Stimulated activated CD8-positive, alpha-beta memory T cell treated with anti-CD3 and anti-CD28 coated beads, Interleukin-2, amount 100 ng/mL, for 48 hours (primary cell): Measurements from ENCODE around the gene FKRP.
A peak's percentile ranks its signal among the peaks of the same experiment; 100 is the strongest.

Experiments
- DNase-seq, 2 donors: peaks; one replicate each; pipeline ENCODE4 v3.0.0-alpha.2; 2020; ENCODE audit warnings: low read depth in 2 of 2

Gene FKRP

DNA sequence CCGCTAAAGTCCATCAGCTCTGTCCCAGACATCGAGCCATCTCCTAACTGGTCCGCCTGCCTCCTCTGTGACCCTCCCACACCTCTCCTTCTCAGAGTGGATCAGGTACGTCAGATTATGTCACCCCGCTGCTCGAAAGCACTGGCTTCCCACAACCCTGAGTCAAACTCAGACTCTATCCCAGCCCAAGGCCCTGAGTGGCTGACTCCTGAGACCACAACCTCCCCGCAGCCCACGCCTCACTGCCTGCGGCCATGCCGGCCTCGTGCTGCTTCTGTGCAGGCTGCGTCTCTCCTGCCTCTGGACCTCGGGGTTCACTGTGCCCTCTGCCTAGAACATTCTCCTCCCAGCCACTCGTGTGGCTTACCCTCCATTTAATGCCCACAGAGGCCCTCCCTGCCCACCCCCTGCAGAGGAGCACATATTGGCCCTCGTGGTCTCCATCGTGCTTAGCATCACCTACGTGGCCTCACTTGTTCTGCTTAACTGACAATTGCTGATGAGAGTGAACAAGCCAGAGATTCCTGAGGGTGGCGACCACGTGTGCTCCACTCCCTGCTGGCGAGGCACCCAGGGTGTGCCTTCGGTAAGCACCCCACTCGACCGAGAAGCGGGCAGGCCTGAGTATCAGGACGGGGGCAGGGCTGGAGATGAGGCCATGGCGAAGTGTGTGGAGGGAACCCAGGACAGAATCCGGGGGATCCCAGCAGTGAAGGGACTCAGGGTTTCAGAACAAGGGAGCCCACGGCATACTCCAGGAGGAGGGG, 13.5 kb upstream of the FKRP start:
- DNase-seq: no peak

DNA sequence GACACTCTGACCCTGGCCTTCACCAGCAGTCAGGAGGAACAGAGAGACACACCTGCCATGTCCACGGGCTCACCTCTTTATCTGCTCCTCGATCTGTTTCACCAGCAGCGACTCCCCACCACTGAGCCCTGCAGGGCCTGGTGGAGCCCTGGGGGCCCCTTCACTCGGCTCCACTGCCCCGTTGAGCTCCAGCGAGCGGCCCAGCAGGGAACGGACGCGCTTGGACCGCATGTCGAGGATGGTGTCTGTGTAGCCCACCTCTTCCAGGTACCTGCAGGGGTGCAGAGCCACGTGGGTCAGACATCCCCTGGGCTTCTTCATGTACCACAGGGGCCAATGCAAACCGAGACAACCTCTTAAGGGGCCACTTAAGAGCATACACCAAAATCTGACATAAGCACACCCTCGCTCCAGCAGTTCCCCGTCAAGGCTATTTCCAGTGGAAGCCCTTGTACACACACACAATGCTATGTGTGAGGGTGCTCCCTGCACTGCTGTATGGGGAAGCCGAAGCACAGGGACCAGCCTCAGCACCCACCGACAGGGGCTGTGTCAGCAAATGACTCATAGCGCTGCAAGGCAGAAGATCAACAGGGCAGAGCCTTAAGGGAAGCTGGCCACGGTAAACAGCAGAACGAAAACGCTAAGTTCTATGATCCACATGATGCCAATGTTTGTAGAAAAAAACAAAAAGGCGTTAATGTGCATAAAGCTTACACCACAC, 12.7 kb upstream of the FKRP start:
- DNase-seq: no peak

DNA sequence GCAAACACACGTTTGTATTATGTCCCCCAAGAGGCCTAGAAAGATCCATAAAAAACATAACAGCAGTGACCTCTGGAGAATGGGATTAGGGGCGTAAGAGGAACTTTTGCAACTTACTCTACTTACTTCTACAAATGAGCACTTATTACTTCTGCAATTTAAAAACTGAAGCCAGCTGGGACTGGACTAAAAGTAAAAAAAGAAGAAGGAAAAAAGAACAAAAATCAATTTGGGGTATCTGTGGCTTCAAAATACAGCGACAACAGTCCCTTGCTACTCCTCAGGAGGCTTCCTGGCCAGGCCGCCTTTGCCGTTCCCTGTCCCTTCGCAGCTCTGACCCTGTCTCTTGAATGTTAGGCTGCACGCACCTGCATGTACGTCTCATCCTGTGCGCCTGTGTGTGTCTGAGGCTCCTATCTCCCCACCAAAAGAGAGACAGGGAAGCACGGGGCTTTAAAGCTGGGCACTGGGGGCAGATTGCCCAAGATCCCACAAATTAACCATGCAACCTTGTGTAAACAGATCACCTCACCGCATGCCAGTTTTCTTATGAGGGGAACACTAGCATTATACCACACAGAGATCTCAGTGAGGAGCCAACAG, 12.1 kb upstream of the FKRP start:
- no peak for DNase-seq

DNA sequence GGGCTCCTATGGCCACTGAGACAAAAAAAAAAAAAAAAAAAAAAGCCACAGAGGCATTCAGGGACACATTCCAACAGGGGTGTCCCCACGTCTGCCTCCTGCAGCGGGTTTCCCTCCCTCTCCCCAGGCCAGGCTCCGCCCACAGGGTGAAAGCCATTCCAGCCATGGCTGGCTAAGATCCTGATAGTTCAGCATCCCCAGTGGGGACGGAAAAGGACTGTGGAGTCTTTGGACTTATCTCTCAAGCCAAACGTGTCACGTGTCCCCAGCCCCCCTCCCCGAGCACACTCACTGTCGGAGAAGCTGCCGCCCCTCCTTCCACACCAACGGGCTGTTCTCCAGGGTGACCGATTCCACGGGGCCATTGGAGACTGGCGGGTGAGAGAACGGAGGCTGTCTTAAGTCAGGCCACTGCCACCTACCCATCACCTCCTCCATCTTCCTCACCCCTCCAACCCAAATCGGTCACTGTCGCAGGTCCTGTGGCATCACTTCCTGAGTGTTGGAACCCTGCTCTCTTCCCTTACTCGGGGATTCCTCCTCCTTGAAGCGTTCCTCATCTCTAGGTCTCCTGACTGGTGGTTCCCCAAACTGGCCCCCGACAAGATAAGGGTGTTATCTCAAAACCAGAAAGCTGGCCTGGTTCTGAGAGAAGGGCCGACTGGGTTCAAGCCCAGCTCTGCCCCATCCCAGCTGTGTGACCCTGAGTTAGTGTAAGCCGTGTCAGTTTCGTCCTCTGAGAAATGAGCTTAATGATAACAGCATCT, 9.1 kb upstream of the FKRP start:
- DNase-seq: no peak

DNA sequence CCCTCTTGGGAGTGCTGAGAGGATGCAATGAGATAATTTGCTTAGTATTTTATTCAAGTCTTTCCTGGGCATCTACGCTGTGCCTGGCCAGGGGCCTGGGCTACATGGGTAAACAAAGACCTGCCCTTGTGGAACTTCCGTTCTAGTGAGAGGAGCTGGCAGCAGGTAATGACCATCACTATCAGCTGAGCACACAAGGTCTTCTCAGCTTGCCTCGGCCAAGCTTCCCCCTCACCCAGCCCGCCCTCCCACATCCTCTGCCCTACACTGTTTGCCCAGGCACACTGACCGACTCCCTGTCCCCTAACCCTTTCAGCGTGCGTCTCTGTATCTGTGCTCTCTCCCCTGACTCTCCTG, 8.6 kb upstream of the FKRP start:
- DNase-seq: no peak

DNA sequence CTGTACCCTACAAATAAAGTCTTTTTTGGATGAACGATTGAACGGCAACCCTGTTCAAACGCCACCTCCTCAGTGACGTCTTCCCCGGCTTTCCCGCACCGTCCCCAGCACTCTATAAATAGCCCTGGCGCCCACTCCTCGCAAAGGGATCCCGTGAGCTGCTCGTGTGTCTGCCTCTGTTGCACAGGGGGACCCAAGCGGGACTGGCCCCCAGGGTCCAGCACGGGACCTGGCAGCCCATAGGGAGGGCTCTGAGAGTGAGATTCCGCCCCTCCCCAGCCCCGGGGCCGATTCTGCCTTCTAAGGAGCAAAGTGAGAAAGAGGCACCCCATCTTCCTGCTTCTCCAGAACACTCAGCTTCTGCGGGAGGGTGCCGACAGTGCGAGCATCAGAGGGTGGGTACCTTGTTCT, 8.1 kb upstream of the FKRP start:
- DNase-seq: no peak

DNA sequence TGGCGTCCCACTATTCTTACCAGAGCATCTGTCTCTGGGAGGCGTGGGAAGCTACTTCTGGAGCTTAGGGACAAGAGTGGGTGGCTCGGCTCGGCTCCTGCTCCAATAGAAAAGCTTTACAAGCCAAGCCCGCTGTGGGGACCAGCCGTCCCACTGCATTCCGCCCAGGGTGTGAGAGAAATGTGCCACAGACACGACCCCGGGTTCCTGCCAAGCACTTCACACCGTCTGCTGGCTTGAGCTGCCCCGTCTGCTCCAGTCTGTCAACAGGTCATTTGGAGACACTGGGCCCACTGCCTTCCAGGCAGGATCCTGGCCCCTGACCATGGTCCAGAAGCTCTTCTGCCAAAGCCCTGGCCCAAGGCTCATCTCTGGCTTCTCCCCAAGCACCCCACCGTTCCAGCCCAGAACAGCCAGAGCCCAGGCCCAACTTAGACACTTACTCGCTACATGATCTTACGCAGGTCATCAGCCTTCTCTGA, 6.5 kb upstream of the FKRP start:
- DNase-seq: no peak

DNA sequence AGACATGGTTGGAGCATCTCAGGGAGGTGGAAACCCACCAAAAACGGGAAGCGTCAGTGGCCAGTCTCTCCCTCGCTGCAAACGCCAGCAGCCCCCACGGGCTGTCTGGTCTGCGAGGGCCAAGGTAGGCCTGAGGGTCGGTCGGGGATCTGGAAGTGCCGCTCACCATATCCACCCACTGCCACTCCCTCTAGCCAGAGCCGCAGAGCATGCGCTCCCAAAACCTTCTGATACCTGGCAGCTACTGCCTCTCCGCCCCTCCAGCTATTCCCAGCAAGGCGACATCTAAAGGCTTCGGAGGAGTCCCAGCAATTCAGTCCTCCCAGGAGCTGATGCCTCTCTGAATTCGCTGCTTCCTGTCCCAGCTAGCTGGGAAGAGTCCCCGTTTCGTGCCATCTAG, 4.4 kb upstream of the FKRP start:
- DNase-seq: no peak

DNA sequence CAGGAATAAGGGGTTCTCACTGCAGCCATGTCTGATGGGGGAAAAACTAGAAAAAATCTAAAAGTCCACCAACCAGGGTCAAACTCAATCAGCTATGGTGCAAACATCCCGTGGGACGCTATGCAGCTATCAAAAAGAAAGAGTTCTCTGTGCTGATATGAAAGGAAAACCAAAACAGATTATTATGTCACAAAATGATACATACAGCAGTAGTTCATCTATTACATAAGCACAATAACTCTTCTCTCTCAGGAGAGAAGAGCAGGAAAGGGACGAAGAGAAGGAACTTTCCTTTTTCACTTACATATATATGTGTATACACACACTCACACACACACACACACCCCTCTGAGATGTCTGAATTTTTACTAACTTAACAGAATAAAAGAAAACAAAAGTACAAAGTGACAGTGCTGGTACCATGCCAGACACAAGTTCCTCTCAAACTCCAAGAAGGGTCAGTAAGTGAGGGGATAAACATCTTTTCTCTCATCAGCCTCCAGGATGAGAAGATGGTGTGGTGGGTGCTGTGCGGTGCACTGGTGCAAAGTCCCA, 2.9 kb upstream of the FKRP start:
- no peak for DNase-seq

DNA sequence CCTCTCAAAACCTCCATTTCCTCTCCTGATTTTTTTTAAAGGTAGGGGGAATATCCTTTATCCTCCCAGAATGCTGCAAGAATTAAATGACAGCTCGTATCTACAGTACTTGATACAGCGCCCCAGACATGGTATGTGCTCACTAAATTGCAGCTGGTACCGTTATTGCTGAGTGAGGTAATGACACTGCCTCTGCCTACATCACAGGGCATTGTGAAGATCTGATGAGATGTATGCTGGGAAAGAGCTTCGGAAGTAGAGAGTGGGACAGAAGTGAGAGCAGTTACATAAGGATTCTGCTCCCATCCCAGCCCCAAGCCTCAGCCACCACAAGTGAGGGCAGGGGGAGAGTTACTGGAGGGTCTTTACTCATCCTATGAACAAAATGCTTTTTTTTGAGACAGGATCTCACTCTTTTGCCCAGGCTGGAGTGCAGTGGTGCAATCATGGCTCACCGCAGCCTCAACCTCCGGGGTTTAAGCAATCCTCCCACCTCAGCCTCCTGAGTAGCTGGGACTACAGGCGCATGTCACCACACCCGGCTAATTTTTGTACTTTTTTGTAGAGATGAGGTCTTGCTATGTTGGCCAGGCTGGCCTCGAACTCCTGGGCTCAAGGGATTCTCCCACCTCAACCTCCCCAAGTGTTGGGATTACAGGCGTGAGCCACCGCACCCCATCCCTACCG, 1.7 kb upstream of the FKRP start:
- no peak for DNase-seq

DNA sequence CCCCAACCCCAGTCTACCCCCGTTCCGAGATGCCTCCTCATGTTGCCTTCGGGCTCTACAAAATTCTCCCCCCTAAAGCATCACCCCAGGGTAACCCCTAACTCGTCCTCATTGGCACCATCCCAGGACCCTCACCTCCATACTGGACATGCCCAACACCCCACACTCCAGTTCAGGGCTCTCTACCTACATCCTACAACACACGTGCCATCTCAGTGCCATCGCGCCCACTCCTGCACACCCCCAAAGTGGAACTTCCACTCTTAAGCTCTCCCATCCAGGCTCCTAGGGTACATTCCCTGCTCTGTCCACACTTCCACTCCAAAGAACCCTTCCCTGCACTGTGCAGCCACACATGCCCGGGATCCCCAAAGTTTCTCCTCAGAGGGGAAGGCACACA, 827 bp upstream of the FKRP start:
- DNase-seq: no peak

DNA sequence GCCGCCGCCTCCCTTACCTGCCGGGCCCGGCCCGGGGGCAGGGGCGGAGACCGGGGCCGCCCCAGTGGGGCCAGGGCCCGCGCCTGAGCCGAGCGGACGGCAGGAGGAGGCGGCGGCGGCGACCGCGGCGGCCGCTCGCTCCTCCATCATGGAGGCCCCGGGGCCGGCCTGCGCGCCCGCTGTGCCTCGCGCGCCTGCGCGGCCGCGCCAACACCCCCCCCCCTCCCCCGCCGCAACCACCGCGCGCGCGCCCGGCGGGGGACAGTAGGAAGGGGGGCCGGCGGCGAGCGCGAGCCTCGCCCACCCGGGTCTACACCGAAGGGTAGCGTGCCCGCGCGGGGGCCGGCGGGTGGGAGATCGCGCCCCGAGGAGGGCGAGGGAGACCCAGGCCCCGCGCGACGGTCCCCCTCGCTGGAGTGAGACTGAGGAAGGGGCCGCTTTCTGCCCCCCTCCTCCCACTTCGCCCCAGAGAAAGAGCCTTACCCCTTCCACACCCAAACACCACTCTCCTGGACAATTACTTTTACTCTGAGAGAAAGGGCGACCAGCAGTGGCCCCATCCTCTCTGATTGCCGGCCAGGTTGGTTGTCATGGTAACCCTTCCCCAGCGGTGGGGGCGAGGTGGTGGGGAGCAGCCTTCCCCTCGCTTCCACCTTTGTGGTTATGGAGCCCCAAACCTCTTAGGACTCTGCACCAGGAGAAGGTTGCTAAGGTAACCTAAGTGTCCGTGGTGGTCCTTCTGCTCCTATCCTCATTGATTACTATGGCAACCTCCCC, 612 bp downstream of the FKRP start, which contains the start of gene STRN4:
TSS of gene STRN4 (minus strand) at position 170 of the 777 bp plus-strand sequence. CDS start at position 150, 20 bp downstream.
- peak; percentile 40 to 60 for DNase-seq

DNA sequence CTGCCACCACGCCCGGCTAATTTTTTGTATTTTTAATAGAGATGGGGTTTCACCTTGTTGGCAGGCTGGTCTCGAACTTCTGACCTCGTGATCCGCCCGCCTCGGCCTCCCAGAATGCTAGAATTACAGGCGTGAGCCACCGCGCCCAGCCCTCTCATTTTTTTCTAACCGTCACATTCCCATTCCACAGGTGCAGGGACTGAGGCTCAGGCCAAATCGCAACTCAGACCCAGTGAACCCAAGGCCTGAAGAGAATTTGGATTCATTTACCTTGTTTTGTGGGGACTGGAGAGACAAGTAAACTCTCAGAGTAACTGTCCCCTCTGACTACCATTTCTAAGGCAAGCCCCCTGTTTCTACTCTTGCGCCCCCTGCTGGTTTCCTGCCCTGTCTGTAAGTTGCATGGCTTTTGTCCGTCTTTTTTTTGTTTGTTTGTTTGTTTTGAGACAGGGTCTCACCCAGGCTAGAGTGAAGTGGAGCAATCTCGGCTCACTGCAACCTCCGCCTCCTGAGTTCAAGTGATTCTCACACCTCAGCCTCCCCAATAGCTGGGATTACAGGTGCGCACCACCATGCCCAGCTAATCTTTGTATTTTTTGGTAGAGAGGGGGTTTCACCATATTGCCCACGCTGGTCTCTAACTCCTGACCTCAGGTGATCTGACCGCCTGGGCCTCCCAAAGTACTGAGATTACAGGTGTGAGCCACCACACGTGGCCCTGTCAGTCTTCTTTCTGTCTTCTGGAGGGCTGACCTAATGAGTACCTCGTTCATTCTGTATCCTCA, 2.7 kb downstream of the FKRP start:
- DNase-seq: peak; percentile 71 to 73

DNA sequence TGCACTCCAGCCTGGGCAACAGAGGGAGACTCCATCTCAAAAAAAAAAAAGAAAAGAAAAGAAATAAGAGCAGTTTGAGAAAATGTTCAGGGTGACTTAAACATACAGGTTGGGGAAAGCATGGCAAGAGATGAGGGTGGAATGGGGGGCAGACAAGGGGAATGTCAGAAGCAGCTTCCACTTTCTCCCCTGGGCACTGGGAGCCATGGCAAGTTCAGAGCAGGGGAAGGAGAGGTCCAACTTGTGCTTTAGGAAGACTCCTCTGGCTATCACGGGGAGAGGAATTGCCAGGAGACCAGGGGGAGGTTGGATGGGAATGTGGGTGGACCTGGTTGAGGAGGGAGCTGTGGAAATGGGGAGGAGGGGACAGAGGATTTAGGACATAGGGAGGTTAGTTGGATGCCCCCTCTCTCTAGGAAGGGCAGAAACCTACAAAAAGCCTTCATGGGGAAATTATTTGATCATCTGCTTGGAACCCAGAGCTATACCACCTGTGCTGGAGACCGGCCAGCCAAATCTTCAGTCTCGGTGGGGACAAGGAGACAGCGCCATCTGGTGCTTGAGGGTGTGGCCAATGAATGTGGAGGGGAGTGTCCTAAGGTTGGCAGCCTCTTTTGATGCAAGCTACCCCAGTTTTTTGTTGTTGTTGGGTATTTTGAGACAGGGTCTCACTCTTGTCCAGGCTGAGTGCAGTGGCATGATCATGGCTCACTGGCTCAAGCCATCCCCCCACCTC, 7.7 kb downstream of the FKRP start:
- DNase-seq: peak; percentile 36 to 42

DNA sequence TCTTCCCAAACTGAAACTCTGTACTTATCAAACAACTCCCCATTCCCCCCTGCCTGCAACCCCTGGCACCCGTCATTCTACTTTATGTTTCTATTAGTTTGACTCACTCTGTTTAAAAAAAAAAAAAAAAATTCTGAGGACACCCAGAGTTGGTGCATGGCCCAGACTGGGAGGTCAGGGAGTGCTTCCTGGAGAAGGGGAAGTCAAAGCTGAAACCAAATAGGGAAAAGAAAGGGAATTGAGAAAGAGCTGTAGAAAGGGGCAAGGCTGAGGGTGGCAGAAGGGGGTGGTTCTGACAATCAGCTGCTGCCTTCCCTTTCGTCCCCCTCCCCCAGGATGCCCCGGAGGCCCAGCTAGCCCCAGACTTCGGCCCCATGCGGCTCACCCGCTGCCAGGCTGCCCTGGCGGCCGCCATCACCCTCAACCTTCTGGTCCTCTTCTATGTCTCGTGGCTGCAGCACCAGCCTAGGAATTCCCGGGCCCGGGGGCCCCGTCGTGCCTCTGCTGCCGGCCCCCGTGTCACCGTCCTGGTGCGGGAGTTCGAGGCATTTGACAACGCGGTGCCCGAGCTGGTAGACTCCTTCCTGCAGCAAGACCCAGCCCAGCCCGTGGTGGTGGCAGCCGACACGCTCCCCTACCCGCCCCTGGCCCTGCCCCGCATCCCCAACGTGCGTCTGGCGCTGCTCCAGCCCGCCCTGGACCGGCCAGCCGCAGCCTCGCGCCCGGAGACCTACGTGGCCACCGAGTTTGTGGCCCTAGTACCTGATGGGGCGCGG, 9.4 kb downstream of the FKRP start:
- no peak for DNase-seq

DNA sequence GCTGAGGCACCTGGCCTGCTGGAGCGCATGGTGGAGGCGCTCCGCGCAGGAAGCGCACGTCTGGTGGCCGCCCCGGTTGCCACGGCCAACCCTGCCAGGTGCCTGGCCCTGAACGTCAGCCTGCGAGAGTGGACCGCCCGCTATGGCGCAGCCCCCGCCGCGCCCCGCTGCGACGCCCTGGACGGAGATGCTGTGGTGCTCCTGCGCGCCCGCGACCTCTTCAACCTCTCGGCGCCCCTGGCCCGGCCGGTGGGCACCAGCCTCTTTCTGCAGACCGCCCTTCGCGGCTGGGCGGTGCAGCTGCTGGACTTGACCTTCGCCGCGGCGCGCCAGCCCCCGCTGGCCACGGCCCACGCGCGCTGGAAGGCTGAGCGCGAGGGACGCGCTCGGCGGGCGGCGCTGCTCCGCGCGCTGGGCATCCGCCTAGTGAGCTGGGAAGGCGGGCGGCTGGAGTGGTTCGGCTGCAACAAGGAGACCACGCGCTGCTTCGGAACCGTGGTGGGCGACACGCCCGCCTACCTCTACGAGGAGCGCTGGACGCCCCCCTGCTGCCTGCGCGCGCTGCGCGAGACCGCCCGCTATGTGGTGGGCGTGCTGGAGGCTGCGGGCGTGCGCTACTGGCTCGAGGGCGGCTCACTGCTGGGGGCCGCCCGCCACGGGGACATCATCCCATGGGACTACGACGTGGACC, 10.1 kb downstream of the FKRP start:
- no peak for DNase-seq

DNA sequence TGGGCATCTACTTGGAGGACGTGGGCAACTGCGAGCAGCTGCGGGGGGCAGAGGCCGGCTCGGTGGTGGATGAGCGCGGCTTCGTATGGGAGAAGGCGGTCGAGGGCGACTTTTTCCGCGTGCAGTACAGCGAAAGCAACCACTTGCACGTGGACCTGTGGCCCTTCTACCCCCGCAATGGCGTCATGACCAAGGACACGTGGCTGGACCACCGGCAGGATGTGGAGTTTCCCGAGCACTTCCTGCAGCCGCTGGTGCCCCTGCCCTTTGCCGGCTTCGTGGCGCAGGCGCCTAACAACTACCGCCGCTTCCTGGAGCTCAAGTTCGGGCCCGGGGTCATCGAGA, 10.7 kb downstream of the FKRP start:
- no peak for DNase-seq

DNA sequence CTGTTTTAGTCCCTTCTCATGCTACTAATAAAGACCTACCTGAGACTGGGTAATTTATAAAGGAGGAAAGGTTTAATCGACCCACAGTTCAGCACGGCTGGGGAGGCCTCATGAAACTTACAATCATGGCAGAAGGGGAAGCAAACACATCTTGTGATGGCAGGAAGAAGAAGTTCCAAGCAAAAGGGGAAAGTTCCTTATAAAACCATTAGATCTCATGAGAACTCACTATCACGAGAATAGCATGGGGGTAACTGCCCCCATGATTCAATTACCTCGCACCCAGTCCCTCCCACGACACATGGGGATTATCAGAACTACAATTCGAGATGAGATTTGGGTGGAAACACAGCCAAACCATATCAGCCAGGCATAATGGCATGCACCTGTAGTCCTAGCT, 13.3 kb downstream of the FKRP start:
- no peak for DNase-seq
